GM21529 (cell line): ENCODE data around the gene KDM3A.
A peak's percentile ranks its signal among the peaks of the same experiment; 100 is the strongest.

Experiments used
- ATAC-seq: cut with Tn5 transposase; IDR thresholded peaks from one replicate; pipeline ENCODE4 v1.9.1; 2021; ENCODE audit not compliant: unreplicated experiment

Gene KDM3A, protein sequence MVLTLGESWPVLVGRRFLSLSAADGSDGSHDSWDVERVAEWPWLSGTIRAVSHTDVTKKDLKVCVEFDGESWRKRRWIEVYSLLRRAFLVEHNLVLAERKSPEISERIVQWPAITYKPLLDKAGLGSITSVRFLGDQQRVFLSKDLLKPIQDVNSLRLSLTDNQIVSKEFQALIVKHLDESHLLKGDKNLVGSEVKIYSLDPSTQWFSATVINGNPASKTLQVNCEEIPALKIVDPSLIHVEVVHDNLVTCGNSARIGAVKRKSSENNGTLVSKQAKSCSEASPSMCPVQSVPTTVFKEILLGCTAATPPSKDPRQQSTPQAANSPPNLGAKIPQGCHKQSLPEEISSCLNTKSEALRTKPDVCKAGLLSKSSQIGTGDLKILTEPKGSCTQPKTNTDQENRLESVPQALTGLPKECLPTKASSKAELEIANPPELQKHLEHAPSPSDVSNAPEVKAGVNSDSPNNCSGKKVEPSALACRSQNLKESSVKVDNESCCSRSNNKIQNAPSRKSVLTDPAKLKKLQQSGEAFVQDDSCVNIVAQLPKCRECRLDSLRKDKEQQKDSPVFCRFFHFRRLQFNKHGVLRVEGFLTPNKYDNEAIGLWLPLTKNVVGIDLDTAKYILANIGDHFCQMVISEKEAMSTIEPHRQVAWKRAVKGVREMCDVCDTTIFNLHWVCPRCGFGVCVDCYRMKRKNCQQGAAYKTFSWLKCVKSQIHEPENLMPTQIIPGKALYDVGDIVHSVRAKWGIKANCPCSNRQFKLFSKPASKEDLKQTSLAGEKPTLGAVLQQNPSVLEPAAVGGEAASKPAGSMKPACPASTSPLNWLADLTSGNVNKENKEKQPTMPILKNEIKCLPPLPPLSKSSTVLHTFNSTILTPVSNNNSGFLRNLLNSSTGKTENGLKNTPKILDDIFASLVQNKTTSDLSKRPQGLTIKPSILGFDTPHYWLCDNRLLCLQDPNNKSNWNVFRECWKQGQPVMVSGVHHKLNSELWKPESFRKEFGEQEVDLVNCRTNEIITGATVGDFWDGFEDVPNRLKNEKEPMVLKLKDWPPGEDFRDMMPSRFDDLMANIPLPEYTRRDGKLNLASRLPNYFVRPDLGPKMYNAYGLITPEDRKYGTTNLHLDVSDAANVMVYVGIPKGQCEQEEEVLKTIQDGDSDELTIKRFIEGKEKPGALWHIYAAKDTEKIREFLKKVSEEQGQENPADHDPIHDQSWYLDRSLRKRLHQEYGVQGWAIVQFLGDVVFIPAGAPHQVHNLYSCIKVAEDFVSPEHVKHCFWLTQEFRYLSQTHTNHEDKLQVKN (N-terminal part only)

DNA sequence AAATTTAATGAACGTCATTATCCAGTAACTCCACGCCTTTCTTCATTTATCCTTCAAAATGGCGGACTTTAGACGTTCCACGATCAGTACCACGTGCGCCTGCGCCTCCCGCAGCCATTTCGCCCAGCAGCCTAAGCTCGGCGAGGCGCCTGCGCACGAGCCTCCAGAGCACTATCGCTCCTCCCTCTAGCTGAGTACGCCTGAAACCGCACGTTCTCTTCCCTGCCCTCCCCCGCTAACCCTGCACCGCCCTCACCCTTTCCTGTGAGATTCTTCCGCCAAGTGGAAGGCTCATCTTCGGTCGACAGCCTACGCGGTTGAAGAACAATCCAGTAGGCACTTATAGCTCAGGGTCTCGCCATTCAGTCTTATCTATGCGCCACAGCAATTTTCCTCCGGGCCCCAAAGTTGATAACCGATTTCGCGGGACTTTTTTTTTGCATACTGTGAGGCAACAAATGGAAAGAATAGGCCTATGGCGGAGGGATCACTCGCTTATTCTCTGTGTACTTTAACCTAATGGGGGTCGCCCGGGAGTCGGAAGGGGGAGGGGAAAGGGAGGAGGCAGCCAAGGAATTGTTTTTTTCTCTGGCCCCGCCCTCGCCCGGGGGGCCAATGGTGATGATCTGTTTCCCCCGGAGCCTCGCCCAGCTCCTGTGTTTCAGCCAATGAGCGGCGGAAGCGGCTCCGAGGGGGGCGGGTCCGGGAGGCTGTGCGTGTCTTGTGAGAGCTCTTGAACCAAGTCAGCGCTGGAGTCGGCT, at the start of gene KDM3A:
TSS of gene KDM3A (plus strand) at position 741 of the 761 bp plus-strand sequence. CDS start 677 bp downstream, outside the sequence.
- ATAC-seq: peak; percentile 85

DNA sequence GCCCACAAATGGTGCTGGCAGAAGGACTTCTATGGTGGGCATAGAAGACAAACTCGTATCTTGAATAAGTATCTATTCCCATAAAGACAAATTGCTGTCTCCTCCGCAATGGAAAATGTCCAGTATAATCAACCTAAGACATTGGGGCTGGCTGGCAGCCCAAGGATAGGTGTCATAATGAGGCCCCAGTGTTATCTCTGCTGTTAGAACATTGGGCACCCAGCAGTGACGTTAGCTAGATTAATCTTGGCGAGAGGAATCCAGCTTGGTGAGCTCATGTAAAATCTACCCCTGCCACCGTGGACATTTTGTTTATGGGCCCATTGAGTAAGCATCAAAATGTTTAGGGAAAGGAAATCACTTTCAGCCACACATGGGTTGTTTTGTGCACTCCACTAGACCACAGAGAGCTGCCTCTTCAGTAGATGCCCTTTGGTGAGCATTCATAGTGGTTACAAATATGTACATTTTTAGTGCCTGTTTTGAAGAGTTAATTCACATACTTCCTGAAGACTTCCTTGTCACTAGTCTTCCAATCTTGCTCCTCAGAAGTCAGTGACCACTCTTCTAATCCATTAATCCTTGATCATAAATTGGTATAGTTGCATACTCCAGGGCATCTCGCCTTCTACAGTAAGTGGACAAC, 48.2 kb upstream of the KDM3A start:
- no peak for ATAC-seq

- ATAC-seq: no peak
Observed at GRCh38 chr2:86393521-86394491, 47.4 kb upstream of the KDM3A start.

GRCh38 chr2:86396291-86396785, 44.8 kb upstream of the KDM3A start:
- ATAC-seq: no peak

DNA sequence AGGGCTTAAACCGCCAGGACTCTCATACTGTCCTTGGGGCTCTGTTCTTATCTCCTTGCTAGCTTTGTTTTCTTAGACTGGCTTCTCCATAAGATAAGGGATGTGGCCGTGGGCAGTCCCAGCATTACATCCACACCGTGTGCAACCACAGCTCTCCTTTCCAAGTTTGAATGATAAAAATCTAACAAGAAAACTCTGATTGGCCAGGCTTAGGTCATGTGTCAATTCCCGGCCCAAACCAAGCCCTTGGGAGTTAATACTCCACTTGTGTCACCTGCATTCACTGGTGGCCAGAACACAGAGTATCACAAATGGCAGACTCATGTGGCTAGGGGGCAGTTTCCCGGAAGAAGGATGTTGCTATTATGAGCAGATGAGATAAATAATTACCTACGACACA, 43.2 kb upstream of the KDM3A start:
- no peak for ATAC-seq

- ATAC-seq: no peak
Observed at GRCh38 chr2:86398500-86399474, 42.4 kb upstream of the KDM3A start.

DNA sequence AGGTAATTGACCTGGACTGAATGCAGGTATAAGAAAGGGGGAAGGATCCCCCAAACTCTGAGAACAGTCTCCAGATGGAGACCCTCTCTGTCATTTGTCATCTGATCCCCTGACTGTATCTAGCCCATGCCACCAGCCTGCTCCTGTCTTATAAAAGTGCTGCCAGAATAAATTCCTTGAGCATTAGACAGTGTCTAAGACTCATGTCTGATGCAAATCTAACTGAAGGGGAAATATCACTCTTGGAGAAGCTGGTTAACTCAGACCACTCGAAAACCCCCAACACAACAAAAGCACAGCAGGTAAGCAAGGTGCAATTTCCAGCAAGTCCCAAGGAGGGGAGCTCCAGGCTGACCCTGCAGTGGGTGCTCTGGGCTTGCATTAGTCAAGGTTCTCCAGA, 40.9 kb upstream of the KDM3A start:
- no peak for ATAC-seq

DNA sequence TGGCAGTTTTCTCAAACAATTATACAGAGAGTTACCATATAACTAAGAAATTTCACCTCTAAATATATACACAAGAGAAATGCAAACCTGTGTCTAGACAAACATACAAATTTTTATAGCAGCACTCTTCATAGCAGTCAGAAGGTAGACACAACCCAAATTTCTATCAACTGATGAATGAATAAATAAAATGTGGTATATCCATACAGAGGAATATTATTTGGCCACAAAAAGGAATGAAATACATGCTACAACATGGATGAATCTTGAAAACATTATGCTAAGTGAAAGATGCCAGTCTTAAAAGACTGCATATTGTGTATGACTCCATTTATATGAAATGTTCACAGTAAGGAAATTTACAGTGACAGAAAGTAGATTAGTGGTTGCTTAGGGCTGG, 30.6 kb upstream of the KDM3A start:
- ATAC-seq: no peak

GRCh38 chr2:86411396-86411795, 29.8 kb upstream of the KDM3A start:
- ATAC-seq: no peak

- ATAC-seq: no peak
Observed at GRCh38 chr2:86412007-86412406, 29.2 kb upstream of the KDM3A start.

DNA sequence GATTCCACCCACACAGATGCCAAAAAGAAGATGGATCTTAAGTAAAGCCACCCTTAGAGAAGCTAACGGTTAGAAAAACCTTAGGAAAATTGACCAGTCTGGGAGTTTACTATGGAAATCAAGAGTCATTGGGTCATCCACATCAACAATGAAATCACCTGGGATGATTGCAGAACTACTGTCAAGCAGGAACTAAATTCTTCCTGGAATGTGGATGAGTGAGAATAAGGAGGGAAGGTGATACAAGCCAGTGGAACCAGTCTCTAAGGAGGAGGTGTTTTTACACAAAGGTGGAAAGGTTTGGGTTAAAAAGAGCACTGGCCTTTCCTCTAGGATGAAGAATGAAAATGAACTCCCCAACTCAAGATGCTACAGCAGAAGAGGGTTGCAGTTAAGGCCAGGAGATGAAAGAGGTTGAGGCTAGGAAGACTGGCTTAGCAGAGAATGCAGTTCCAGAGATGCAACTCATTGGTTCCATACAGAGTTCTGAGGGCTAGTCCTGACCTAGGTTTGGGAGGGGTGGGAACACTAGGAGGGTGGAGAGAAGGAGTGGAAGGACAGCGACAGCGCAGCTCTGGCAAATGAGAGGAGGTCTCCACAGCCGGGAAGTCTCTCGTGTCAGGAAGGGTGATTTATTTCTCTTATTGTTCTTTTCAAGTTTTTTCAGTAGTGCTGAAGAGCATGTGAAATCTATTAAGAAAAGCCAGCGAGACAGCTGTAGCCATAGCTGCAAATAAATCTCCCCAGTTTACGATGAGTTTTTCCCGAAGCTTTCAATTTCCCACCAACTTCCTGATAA, 27.7 kb upstream of the KDM3A start:
- no peak for ATAC-seq

DNA sequence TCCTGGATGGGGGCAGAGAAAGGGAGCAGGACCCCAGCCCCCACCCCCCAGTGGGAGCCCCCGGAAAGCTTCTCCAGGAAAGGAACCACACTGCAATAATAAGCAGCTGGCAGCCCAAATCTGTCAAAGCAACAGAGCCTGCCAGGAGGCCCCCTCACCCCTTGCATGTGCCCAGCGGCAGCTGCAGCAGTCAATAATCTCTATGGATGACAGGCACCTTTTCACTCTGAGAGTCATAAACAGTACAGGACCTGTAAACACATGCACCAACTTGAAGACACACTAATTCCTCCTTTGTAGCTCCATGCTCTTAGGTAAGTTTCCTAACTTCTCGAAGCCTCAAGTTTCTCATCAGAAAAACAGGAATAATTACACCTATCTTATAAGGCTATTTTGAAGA, 26.2 kb upstream of the KDM3A start:
- no peak for ATAC-seq

DNA sequence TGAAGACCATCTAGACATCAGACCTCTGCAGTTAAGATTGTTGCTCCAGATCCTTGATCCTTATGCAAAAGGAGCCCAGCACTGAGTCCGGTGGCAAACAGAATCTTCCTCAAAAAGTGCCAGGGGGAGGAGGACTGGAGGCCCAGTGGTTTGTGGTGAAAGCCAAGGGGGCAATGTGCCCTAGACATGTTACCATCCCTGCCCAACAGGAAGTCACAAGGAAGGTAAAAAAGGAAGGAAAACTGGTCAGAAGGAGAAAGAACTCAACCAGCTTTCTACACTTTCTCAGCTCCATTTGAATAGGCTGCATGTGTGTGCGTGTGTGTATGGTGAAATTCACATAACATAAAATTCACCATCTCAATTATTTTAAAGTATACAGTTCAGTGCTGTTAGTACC, 25.0 kb upstream of the KDM3A start:
- no peak for ATAC-seq

DNA sequence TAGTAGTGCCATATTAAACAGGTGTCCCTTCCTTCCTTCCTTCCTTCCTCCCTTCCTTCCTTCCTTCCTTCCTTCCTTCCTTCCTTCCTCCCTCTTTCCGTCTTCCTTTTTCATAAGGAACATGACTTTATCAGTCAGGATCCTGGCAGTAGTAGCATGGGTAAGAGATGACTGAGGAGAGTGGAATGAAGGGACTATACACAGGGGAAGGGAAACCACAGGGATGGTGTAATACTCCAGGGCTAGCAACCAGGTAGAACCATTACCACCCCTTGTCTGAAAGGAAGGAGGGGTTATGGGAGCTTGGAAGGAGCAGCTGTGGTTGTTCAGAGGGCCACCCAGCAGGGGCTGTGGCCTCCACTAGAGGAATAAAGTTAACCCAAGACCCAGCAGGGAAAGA, 23.2 kb upstream of the KDM3A start:
- no peak for ATAC-seq

- ATAC-seq: no peak
Observed at GRCh38 chr2:86420913-86421312, 20.3 kb upstream of the KDM3A start.

GRCh38 chr2:86426271-86426670, 14.9 kb upstream of the KDM3A start:
- no peak for ATAC-seq

DNA sequence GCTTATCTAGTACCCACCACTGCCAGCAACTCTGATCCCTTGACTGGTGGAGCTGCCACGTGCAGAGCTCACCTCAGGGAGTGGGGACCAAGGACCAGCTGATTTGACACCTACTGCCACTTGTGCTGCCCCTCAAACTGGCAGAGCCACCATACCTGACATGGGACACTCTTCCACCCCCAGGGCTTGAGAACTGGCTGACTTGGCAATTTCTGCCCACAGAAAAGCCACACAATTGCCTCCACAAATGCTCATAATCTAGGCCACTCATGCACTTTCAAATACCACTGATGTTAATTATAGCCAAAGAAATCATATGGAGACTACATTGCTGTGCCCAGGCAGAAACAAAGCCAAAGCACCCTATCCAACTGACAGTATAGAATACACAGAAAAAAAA, 11.8 kb upstream of the KDM3A start:
- no peak for ATAC-seq
